Measurements from ENCODE around the gene ADCYAP1R1.

ADCYAP1R1 gene

GRCh38 chr7:31028006-31028405, 24.1 kb upstream of the ADCYAP1R1 start:
- H3K27ac ChIP-seq (replicated peaks; ENCODE audit: low read length): no peak overlapping the region
- H3K4me3 ChIP-seq (ENCODE audit: low read length in 2 of 2): no peak overlapping the region
- H3K23ac ChIP-seq (ENCODE audit: low read depth, low read length, poor library complexity): no peak overlapping the region
- no peak overlapping the region for H4K8ac ChIP-seq (ENCODE audit: low read depth, low read length)
- no CpG with 5 or more reads among the region's 5 CpGs for WGBS, 2 donors (ENCODE audit: extremely low coverage in 2 of 2, insufficient read length in 2 of 2, insufficient replicate concordance in 1 of 2)
- H2BK12ac ChIP-seq (ENCODE audit: low read length): no peak overlapping the region
- H2AK5ac ChIP-seq (ENCODE audit: low read depth, low read length): peak overlapping the region; percentile 8
- H3K36me3 ChIP-seq (replicated peaks in 1 of 2; ENCODE audit: control insufficient read depth in 2 of 2, insufficient read depth in 2 of 2, low read length in 2 of 2): no peaks in the 10 kb centered on the region
- peaks cover 0 to 13% of the 10 kb centered on the region in 2 donors for H3K4me1 ChIP-seq (ENCODE audit: control insufficient read depth in 2 of 2, insufficient read depth in 1 of 2, low read depth in 1 of 2, low read length in 2 of 2)
- peak overlapping the region; percentile 84 for H3K18ac ChIP-seq (ENCODE audit: low read length)
- no peak overlapping the region for H3K4me2 ChIP-seq (ENCODE audit: insufficient read depth, low read length, poor library complexity, severe bottlenecking)
- DNase-seq (ENCODE audit: low spot score): no peak
- H3K9ac ChIP-seq (ENCODE audit: low read depth, low read length, poor library complexity): no peak overlapping the region
- no peak overlapping the region for H3K14ac ChIP-seq (ENCODE audit: low read length)
- peaks cover 0 to 14% (median 3%) of the 10 kb centered on the region in 3 experiments for H3K27me3 ChIP-seq (ENCODE audit: control insufficient read depth in 3 of 3, insufficient read depth in 3 of 3, low read depth in 1 of 3, low read length in 3 of 3)
- peak overlapping the region; percentile 88 for H2BK15ac ChIP-seq (ENCODE audit: low read length)
- no peak overlapping the region for H2AFZ ChIP-seq (ENCODE audit: low read length)
- no peak overlapping the region for H2BK120ac ChIP-seq (ENCODE audit: low read depth, low read length)
- H3K4ac ChIP-seq (ENCODE audit: low read length): no peak overlapping the region
- no peak overlapping the region for H4K91ac ChIP-seq (ENCODE audit: low read depth, low read length, poor library complexity)
- H3K9me3 ChIP-seq (replicated peaks in 1 of 2; ENCODE audit: control insufficient read depth in 2 of 2, insufficient read depth in 1 of 2, low read depth in 1 of 2, low read length in 2 of 2): no peaks in the 10 kb centered on the region
- H3K79me1 ChIP-seq (ENCODE audit: low read depth, low read length): no peaks in the 10 kb centered on the region
- H2BK5ac ChIP-seq (ENCODE audit: low read length): peak overlapping the region; percentile 58

- peak overlapping the region; percentile 88 for H2BK15ac ChIP-seq (ENCODE audit: low read length)
- no peak overlapping the region for H4K8ac ChIP-seq (ENCODE audit: low read depth, low read length)
- H3K9me3 ChIP-seq (replicated peaks in 1 of 2; ENCODE audit: control insufficient read depth in 2 of 2, insufficient read depth in 1 of 2, low read depth in 1 of 2, low read length in 2 of 2): no peaks in the 10 kb centered on the region
- H3K23ac ChIP-seq (ENCODE audit: low read depth, low read length, poor library complexity): peak overlapping the region; percentile 37
- no peak overlapping the region for H3K4me3 ChIP-seq (ENCODE audit: low read length in 2 of 2)
- peak overlapping the region; percentile 42 for H3K14ac ChIP-seq (ENCODE audit: low read length)
- no peak for DNase-seq (ENCODE audit: low spot score)
- H3K36me3 ChIP-seq (replicated peaks in 1 of 2; ENCODE audit: control insufficient read depth in 2 of 2, insufficient read depth in 2 of 2, low read length in 2 of 2): no peaks in the 10 kb centered on the region
- H3K4ac ChIP-seq (ENCODE audit: low read length): no peak overlapping the region
- H2AFZ ChIP-seq (ENCODE audit: low read length): no peak overlapping the region
- H3K18ac ChIP-seq (ENCODE audit: low read length): peak overlapping the region; percentile 84
- no peak overlapping the region for H2BK120ac ChIP-seq (ENCODE audit: low read depth, low read length)
- H3K79me1 ChIP-seq (ENCODE audit: low read depth, low read length): no peaks in the 10 kb centered on the region
- H2BK12ac ChIP-seq (ENCODE audit: low read length): peak overlapping the region; percentile 63
- H2AK5ac ChIP-seq (ENCODE audit: low read depth, low read length): peak overlapping the region; percentile 8
- WGBS, 2 donors (ENCODE audit: extremely low coverage in 2 of 2, insufficient read length in 2 of 2, insufficient replicate concordance in 1 of 2): no CpG with 5 or more reads among the region's 18 CpGs
- peaks cover 0 to 14% (median 3%) of the 10 kb centered on the region in 3 experiments for H3K27me3 ChIP-seq (ENCODE audit: control insufficient read depth in 3 of 3, insufficient read depth in 3 of 3, low read depth in 1 of 3, low read length in 3 of 3)
- no peak overlapping the region for H3K4me2 ChIP-seq (ENCODE audit: insufficient read depth, low read length, poor library complexity, severe bottlenecking)
- peaks cover 0 to 13% of the 10 kb centered on the region in 2 donors for H3K4me1 ChIP-seq (ENCODE audit: control insufficient read depth in 2 of 2, insufficient read depth in 1 of 2, low read depth in 1 of 2, low read length in 2 of 2)
- H3K9ac ChIP-seq (ENCODE audit: low read depth, low read length, poor library complexity): no peak overlapping the region
- H4K91ac ChIP-seq (ENCODE audit: low read depth, low read length, poor library complexity): no peak overlapping the region
- H2BK5ac ChIP-seq (ENCODE audit: low read length): peak overlapping the region; percentile 58
- no peak overlapping the region for H3K27ac ChIP-seq (replicated peaks; ENCODE audit: low read length)
Measured at GRCh38 chr7:31028417-31028992, 23.6 kb upstream of the ADCYAP1R1 start.

- Histone ChIP-seq H3K27ac (replicated peaks; ENCODE audit: low read length) (no peak overlapping the region), H3K4me2 (ENCODE audit: insufficient read depth, low read length, poor library complexity, severe bottlenecking) (no peak overlapping the region)
- no CpG with 5 or more reads among the region's 7 CpGs for WGBS, 2 donors (ENCODE audit: extremely low coverage in 2 of 2, insufficient read length in 2 of 2, insufficient replicate concordance in 1 of 2)
Measured at GRCh38 chr7:31029251-31030042, 22.7 kb upstream of the ADCYAP1R1 start.

GRCh38 chr7:31033674-31034300, 18.3 kb upstream of the ADCYAP1R1 start:
- Histone ChIP-seq H3K4me2 (ENCODE audit: insufficient read depth, low read length, poor library complexity, severe bottlenecking) (no peak overlapping the region), H3K18ac (ENCODE audit: low read length) (peak overlapping the region; percentile 7), H3K4ac (ENCODE audit: low read length) (no peak overlapping the region), H3K9ac (ENCODE audit: low read depth, low read length, poor library complexity) (no peak overlapping the region), H2BK120ac (ENCODE audit: low read depth, low read length) (no peak overlapping the region), H3K27ac (replicated peaks; ENCODE audit: low read length) (no peak overlapping the region), H4K8ac (ENCODE audit: low read depth, low read length) (no peak overlapping the region), H3K27me3 (ENCODE audit: control insufficient read depth in 3 of 3, insufficient read depth in 3 of 3, low read depth in 1 of 3, low read length in 3 of 3) (peaks cover 0 to 3% (median 0%) of the 10 kb centered on the region in 3 experiments), H3K4me1 (ENCODE audit: control insufficient read depth in 2 of 2, insufficient read depth in 1 of 2, low read depth in 1 of 2, low read length in 2 of 2) (no peaks in the 10 kb centered on the region), H2BK5ac (ENCODE audit: low read length) (no peak overlapping the region), H3K4me3 (ENCODE audit: low read length in 2 of 2) (no peak overlapping the region), H2AK5ac (ENCODE audit: low read depth, low read length) (no peak overlapping the region), H3K23ac (ENCODE audit: low read depth, low read length, poor library complexity) (no peak overlapping the region), H2BK15ac (ENCODE audit: low read length) (no peak overlapping the region), H3K79me1 (ENCODE audit: low read depth, low read length) (no peaks in the 10 kb centered on the region), H4K91ac (ENCODE audit: low read depth, low read length, poor library complexity) (no peak overlapping the region), H3K9me3 (replicated peaks in 1 of 2; ENCODE audit: control insufficient read depth in 2 of 2, insufficient read depth in 1 of 2, low read depth in 1 of 2, low read length in 2 of 2) (no peaks in the 10 kb centered on the region), H2BK12ac (ENCODE audit: low read length) (no peak overlapping the region), H3K14ac (ENCODE audit: low read length) (no peak overlapping the region), H2AFZ (ENCODE audit: low read length) (no peak overlapping the region), H3K36me3 (replicated peaks in 1 of 2; ENCODE audit: control insufficient read depth in 2 of 2, insufficient read depth in 2 of 2, low read length in 2 of 2) (no peaks in the 10 kb centered on the region)
- DNase-seq (ENCODE audit: low spot score): no peak
- WGBS, 2 donors (ENCODE audit: extremely low coverage in 2 of 2, insufficient read length in 2 of 2, insufficient replicate concordance in 1 of 2): no CpG with 5 or more reads among the region's 5 CpGs

More at GRCh38 chr7:31029251-31030042, 22.7 kb upstream of the ADCYAP1R1 start:
- no peak overlapping the region for H3K9ac ChIP-seq (ENCODE audit: low read depth, low read length, poor library complexity)
- H3K18ac ChIP-seq (ENCODE audit: low read length): no peak overlapping the region
- H4K91ac ChIP-seq (ENCODE audit: low read depth, low read length, poor library complexity): no peak overlapping the region
- no peak overlapping the region for H2BK5ac ChIP-seq (ENCODE audit: low read length)
- no peak overlapping the region for H3K14ac ChIP-seq (ENCODE audit: low read length)
- no peak overlapping the region for H3K23ac ChIP-seq (ENCODE audit: low read depth, low read length, poor library complexity)
- no peak overlapping the region for H2BK120ac ChIP-seq (ENCODE audit: low read depth, low read length)
- H3K4me1 ChIP-seq (ENCODE audit: control insufficient read depth in 2 of 2, insufficient read depth in 1 of 2, low read depth in 1 of 2, low read length in 2 of 2): peaks cover 0 to 13% of the 10 kb centered on the region in 2 donors
- peaks cover 0 to 14% (median 3%) of the 10 kb centered on the region in 3 experiments for H3K27me3 ChIP-seq (ENCODE audit: control insufficient read depth in 3 of 3, insufficient read depth in 3 of 3, low read depth in 1 of 3, low read length in 3 of 3)
- H3K79me1 ChIP-seq (ENCODE audit: low read depth, low read length): no peaks in the 10 kb centered on the region
- H2BK15ac ChIP-seq (ENCODE audit: low read length): peak overlapping the region; percentile 84
- H3K9me3 ChIP-seq (replicated peaks in 1 of 2; ENCODE audit: control insufficient read depth in 2 of 2, insufficient read depth in 1 of 2, low read depth in 1 of 2, low read length in 2 of 2): no peaks in the 10 kb centered on the region
- H3K4ac ChIP-seq (ENCODE audit: low read length): no peak overlapping the region
- H3K36me3 ChIP-seq (replicated peaks in 1 of 2; ENCODE audit: control insufficient read depth in 2 of 2, insufficient read depth in 2 of 2, low read length in 2 of 2): no peaks in the 10 kb centered on the region
- no peak for DNase-seq (ENCODE audit: low spot score)
- no peak overlapping the region for H2BK12ac ChIP-seq (ENCODE audit: low read length)
- H4K8ac ChIP-seq (ENCODE audit: low read depth, low read length): no peak overlapping the region
- no peak overlapping the region for H2AFZ ChIP-seq (ENCODE audit: low read length)
- no peak overlapping the region for H2AK5ac ChIP-seq (ENCODE audit: low read depth, low read length)
- H3K4me3 ChIP-seq (ENCODE audit: low read length in 2 of 2): no peak overlapping the region

Data from neuronal stem cell (in vitro differentiated cells).